GOT3 (cell line): ENCODE data around the gene PDE3A.

ENCODE experiments used
- DNase-seq: peaks from one replicate; lab custom pipeline; 2025; ENCODE audit warnings: mixed read lengths; lab: John Stamatoyannopoulos, UW

The PDE3A gene

GRCh38 chr12:20495997-20496396 is 127.7 kb downstream of the PDE3A start:
- no peak for DNase-seq

- DNase-seq, result no peak
Observed at GRCh38 chr12:20497707-20498106, 129.4 kb downstream of the PDE3A start.

GRCh38 chr12:20501958-20502357 is 133.6 kb downstream of the PDE3A start:
- no peak for DNase-seq

GRCh38 chr12:20503858-20504257 is 135.5 kb downstream of the PDE3A start:
- no peak for DNase-seq

GRCh38 chr12:20505056-20505455 is 136.7 kb downstream of the PDE3A start:
- no peak for DNase-seq

- no peak for DNase-seq
Observed at GRCh38 chr12:20507056-20507455, 138.7 kb downstream of the PDE3A start.

GRCh38 chr12:20507711-20508110 is 139.4 kb downstream of the PDE3A start:
- DNase-seq, result no peak

- DNase-seq, result no peak
Observed at GRCh38 chr12:20508359-20508758, 140.0 kb downstream of the PDE3A start.

- no peak for DNase-seq
Observed at GRCh38 chr12:20508962-20509361, 140.6 kb downstream of the PDE3A start.

- DNase-seq, result no peak
Observed at GRCh38 chr12:20510811-20511210, 142.5 kb downstream of the PDE3A start.

GRCh38 chr12:20513189-20513588 is 144.9 kb downstream of the PDE3A start:
- no peak for DNase-seq

GRCh38 chr12:20514598-20514997 is 146.3 kb downstream of the PDE3A start:
- no peak for DNase-seq

- no peak for DNase-seq
Observed at GRCh38 chr12:20520532-20520931, 152.2 kb downstream of the PDE3A start.

- DNase-seq, result no peak
Observed at GRCh38 chr12:20523658-20524057, 155.3 kb downstream of the PDE3A start.

- DNase-seq, result no peak
Observed at GRCh38 chr12:20524113-20524512, 155.8 kb downstream of the PDE3A start.

GRCh38 chr12:20525064-20525610 is 156.8 kb downstream of the PDE3A start:
- DNase-seq, result no peak

GRCh38 chr12:20527417-20528163 is 159.3 kb downstream of the PDE3A start:
- DNase-seq, result no peak

- DNase-seq, result no peak
Observed at GRCh38 chr12:20528208-20528607, 159.9 kb downstream of the PDE3A start.

- DNase-seq, result no peak
Observed at GRCh38 chr12:20546267-20546666, 177.9 kb downstream of the PDE3A start.

- no peak for DNase-seq
Observed at GRCh38 chr12:20547816-20548575, 179.7 kb downstream of the PDE3A start.

- DNase-seq, result no peak
Observed at GRCh38 chr12:20548611-20549010, 180.3 kb downstream of the PDE3A start.

- no peak for DNase-seq
Observed at GRCh38 chr12:20549108-20549719, 180.9 kb downstream of the PDE3A start.
